Stimulated activated CD4-positive, alpha-beta T cell treated with anti-CD3 and anti-CD28 coated beads, TNF-alpha, amount 100 ng/mL, for 48 hours (primary cell): ENCODE measurements around the gene NAT8L.

Experiments
- DNase-seq, 3 donors: peaks; one replicate each; pipeline ENCODE4 v3.0.0-alpha.2; 2020; ENCODE audit warnings: low read depth in 3 of 3

NAT8L gene

DNA sequence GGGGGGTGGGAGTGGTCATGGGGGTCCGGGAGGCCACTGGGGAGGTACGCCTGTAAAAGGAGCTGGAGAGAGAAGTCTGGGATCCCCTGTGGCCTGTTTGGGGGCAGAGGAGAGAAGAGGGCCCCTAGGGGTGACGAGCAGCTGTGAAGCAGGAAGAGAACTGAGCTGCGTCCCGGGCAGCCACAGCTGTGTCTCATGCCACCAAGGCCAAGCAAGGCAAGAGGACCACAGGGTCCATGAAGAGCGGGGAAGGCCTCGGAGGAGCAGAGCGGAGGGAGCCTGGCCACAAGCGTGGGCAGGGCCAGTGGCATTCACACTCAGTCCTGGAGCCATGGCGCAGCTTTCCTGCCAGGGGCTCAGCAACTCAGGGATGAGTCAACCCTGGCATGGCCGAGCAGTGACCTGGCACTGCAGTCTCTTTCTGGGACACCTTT, 13.6 kb upstream of the NAT8L start:
- DNase-seq, result no peak

DNA sequence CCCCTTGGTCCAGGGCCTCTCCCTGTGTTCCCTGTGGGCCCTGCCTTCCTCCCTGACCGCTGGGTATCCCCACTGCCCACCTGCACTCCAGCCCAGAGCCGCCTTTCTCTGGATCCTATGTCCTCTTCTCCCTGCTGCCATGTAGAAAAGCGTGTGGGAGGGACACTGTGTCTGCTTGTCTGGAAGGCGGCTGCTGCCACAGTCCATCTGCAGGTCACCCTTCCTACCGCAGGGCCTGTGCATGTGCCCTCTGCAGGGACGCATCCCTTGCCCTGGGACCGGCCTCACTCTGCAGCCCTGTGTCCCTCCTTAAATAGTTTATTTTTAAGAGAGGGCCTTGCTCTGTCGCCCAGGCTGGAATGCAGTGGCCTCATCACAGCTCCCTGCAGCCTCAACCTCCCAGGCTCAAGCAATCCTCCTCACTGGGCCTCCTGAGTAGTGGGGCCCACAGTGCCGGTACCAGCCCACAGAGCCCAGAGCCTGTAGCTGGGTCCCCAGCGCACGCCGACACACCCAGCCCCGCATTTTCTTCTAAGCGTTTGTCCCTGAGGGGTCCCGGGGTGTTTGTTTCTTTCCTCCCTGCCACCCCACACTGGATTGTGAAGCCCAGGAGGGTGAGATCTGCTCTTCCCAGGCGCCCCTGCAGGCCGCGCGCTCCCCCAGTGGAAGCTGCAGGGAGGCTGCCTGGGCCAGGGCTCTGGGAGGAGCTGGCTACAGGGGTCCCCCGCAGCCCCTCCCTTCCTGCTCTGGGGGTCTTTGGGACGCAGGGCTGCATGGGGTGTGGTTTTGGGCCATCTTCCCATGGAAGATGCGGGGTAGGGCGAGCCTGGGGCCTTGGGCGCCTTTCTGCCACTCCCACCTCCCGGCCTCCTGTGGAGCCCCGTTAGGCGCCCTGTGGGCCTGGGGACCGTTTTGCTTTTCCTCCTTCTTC, 12.8 kb upstream of the NAT8L start:
- DNase-seq, result no peak

DNA sequence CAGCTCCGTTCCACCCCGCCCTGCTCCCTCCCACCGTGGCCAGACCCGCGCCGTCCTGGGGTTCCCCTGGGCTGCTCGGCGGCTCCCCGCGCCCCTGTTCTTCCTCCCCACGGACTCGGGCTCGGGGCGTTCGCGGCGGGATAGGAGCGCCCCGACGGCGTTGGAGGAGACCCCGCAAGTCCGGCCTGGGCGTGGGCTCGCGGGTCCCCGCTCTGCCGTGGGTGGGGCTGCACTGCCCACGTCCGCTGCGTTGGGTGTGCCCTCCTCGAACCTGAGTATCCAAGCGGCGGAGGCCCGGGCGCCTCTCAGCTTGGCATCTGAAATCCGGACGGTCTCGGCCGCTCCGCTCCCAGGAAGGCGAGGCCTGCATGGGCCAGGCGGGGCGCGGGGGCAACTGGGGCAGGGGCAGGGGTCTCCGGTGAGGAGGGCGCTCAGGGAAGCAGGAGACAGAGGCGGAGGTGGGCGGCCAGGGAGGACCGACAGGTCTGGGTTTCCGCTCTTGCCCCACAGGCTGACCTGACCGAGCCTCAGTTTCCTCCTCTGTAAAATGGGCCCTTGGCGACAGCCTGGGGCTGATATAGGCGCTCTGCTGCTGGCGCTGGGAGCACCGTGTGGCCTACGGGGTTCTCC, 12.0 kb upstream of the NAT8L start:
- no peak for DNase-seq

DNA sequence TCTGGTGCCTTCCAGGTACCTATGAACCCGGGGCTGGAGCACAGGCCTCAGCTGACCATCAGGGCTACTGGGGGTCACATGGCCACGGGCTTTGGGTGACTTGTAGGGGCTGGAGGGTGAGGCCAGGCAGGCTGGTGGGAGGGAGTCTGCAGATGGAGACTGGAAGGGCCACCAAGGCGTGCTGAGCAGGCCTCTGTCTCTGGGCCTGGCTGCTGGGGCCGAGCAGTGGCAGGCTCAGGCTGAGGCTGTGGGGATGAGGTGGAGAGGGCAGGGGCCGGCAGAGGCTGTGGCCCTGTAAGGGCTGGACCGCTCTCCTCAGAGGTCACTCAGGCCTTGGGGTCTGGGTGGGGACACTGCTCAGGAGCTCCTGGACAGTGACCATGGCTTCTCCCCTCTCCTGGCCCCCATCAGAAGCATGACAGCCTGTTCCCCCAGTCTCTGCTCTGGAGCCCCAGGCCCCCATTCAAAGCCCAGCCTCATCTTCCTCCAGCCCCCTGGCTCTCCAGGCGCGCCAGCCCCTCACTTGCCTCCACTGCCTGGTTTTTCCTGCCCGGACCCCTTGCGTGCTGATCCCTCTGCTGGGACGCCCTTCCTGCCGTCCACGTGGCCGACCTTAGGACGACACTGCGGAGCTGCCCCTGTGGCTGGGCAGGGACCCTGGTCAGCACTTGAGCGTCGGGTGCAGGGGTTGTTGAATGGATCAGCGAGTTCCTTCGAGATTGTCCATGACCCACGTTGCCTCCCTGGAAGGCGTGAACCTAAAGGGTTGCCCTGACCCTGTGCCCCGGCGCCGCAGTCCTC, 11.1 kb upstream of the NAT8L start:
- no peak for DNase-seq

DNA sequence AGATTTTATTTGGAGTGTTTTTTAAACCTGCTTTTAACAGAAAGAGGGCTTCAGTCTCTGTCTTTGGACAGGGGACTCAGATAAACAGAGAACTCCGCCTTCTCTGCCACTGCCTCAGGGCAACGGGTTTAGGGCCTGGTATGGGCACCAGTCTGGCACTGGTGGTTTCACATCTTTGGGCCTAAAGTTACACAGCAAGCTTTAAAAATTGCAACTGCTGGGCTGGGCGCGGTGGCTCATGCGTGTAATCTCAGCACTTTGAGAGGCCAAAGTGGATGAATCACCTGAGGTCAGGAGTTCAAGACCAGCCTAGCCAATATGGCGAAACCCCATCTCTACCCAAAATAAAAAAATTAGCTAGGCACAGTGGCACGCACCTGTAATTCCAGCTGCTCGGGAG, 10.3 kb upstream of the NAT8L start:
- DNase-seq, result no peak

DNA sequence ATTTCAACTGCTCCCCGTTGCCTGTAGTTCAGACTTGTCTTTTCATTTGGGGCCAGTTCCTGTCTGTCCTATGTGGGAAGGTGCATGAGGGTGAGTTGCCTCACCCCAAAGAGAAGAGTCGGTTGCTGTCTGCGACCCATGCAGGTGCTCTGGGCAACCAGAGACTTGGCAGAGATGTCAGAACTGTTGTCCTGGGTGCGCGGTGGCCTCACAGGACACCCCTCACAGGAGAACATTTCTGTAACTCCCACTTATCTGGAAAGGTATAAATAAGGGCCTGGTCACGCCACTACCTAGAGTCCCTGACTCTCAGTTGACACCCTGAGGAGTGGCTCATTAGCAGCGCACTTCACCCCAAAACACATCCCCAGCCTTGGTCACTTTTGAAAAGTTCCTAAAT, 9.7 kb upstream of the NAT8L start:
- DNase-seq, result no peak

DNA sequence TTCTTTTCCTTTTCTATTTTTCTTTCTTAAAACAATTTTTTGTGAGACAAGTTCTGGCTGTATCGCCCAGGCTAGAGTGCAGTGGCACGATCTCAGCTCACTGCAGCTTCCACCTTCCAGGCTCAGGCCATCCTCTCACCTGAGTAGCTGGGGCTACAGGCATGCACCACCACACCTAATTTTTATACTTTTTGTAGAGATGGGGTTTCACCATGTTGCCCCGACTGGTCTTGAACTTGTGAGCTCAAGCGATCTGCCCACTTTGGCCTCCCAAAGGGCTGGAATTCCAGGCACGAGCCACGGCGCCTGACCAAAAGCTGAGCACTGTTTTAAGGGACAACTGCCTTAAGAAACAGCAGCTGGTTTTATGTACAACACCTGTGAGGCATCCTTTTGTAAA, 9.3 kb upstream of the NAT8L start:
- DNase-seq, result no peak

DNA sequence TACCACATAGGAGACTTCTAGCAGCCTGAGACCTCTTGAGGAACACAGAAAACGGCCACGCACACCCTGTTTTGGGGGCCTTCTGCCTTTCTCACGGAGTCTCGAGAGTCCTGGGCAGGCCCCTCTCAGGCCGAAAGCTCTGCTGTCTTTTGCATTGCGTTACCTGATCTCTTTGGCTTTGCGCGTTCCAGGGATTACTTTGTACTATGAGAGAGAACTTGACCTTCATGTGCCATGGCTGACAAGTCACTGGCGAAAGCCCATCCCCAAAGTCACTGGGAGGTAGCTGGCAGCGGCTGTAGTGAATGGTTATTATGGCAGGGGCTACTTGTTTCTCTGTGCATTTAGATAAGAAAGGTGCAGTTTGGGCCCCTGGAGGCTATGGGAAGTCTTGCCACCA, 8.0 kb upstream of the NAT8L start:
- DNase-seq, result no peak

DNA sequence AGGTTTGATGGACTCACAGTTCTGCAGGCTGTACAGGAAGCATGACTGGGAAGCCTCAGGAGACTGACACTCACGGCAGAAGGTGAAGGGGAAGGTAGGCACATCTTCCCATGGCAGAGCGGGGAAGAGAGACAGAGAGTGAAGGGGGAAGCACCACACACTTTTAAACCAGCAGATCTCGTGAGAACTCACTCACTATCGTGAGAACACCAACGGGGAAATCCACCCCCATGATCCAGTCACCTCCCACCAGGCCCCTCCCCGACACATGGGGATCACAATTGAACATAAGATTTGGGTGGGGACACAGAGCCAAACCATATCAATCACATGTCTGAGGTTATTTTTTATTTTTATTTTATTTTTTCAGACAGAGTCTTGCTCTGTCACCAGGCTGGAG, 4.9 kb upstream of the NAT8L start:
- no peak for DNase-seq

DNA sequence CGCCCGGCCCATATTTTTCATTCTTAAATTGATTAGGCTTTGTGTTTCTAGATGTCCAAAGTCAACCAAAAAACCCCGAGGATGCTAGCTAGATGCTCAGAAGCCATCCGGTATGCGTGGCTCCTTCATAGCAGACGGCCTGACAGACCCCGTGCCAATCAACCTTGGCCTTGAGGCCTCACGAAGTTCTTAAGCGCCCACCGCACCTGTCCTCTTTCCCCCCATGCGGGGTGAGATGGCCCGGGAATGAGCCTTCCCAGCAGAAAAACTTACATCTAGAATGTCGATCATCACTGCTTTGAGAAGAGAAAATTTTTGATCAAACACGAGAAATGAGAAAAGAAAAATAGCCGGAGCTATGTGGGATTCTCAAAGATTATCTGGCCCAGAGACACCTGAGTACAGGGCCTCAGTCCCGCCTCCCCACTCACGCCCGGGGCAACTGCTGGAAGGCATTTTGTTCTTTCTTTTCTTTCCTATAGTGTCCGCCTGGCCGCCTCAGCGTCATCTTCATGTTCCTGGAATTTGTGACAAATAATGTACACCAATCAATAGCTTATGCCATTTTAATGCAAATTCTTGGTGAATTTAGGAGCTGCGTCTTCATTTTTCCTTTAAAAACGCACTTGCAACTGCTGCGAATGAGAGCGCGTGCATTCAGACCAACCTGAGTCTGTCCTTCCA, 1.6 kb upstream of the NAT8L start:
- DNase-seq, result no peak

DNA sequence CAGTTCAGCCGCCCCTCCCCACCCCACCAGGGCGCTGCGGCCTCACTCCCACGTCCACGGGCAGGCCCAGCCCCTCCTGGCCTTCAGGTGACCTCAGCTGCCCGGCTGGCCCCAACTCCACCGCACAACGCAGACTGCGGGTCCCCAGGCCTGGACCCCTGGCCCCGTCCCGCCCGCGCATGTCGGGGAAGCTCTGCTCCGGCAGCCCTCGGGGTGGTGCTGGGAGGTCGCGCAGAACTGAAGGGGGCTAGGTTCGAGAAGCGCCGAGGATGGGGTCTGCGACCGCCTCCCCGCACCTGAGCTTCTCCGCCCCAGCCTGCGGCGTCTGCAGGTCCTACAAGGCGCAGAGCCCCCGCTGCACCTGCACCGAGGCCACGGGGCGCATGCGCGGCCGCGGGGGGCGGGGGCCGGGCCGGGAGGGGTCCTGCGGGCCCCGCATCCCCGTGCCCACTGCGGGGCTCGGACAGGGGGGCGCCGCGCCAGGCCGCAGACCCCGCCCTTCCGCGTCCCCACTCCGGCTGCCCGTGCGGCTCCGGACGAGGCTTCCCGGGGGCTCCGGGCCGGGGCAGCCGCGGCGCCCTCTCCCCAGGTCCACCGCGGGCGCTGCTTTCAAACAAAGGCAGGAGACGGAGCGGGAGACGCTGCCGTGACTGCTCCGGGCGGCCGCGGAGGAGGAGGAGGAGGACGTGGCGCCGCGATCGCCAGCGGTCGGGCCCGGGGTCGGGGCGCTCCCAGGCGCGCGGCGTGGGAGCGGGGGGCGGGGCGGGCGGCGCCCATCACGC, 672 bp upstream of the NAT8L start:
- DNase-seq, result no peak

DNA sequence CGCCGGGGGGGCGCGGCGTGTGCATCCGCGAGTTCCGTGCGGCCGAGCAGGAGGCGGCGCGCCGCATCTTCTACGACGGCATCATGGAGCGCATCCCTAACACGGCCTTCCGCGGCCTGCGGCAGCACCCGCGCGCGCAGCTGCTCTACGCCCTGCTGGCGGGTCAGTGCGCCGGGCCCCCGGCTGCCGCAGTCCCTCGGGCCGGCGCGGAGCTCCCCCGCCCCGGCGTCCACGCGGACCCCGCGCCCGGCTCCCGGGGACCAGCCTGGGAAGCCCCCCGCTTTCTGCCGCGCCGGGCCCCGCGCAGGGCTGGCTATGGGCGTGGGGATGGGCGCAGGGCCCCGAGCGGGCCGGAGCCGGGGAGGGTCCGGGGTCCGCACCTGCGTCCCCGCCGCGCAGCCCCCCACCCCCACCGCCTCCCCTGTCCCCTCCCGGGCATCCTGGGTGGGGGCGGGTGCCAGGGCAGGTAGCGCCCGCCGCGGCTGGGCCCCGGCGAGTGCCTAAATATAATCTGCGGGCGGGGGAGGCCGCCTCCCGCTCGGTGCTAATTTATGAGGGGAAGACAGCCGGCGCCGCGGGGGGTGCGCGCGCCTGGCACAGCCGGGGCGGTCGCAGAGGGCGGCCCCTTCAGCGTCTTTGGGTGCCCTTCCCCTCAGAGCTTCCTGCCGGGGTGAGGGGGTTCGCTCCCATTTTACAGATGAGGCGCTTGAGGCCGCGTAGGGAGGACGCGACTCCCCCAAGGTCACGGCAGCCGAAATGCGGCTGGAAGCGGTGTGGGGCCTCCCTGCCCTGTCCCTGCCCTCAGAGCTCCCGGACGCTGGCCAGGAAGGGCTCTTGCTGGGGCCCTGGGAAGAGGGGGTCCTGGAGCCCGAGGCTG, 837 bp downstream of the NAT8L start:
- DNase-seq, result no peak

DNA sequence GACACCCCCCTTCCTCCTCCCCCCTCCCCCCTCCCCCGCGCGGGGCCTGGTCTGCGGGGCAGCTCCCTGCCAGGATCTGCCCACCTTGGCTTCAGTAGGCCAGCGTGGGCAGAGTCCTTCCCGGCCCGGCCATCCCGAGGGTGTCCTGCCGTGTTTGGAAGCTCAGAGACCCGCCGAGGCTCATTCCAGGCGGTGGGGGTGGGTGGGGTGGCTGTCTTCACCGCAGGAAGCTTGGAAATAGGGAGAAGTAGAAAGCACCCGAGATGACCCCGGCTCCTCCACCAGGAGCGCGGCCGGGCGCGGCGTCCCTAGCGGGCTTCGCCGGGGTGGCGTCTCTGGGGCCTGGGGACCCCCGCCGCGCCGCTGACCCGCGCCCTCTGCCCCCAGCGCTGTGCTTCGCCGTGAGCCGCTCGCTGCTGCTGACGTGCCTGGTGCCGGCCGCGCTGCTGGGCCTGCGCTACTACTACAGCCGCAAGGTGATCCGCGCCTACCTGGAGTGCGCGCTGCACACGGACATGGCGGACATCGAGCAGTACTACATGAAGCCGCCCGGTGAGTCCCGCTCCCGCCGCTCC, 1.6 kb downstream of the NAT8L start:
- no peak for DNase-seq

DNA sequence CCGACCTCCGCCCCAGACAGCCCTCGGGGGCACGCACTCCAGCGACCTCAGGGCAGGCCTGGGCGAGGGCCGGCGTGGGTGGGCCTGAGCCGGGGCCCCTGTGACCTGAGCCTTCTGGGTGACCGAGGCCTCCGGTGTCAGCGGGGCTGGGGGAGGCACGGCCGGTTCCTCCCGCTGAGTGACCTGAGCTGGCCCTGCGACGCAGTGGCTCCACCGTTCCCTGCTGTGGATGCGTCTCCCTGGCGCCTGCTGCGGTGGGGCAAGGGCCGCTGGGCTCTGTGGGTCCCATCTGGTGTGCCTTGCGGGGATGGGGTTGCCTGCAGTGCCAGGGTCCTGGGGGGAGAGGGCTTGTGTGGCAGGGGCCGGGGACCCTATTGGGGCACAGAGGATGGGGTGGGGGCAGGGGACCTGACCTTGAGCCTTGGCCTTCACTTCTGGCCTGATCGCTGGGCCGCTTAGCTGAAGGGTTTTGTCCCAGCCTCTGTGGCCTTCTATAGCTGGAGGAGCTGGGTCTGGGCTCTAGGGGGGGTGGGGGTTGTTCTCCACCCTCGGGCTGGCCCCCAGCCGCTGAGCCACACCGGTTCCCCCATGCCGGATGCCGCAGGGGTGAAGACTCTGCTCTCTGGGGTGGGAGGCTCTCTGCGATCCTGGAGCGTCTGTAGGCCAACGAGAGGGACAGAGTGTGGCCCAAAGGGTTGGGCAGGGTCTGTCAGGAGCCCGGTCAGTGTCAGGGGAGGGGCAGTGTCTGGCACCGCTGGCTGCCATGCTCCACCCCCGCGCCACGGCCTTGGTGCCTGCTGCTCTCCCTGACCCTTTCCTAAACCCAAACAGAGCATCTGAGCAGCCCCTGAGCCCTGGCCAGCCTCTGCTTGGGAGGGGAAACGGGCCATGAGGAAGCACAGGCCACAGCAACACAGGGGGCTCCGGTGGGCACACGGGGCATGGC, 2.3 kb downstream of the NAT8L start:
- no peak for DNase-seq

DNA sequence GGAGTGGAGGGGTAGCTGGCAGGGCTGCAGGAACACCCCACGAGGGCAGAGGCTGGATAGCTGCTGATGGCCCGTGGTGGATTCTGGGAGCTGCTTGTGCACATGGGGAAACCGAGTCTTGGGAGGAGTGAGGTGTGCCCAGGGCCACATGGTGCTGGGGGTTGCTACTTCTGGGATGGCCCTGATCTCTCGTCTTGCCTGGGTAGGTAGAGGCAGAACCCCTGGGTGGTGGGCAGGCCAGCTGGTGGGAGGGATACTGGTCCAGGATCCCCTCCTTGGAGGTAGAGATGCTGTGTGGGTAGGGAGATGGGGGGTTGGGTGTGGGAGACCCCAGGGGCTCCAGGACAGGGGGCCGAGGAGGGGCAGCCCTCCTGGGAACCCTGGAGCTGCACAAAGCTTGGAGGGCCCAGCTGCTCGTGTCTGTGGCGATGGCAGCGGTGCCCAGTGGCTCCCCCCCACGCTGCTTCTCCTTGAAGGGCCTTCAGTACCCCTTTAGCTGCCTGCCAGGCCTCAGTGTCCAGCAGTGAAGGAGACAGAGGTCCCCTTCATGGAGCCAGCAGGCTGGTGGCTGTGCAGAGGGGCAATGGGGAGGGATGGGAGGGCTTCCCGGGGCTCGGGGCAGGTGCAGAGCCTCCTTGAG, 3.2 kb downstream of the NAT8L start:
- DNase-seq, result no peak

DNA sequence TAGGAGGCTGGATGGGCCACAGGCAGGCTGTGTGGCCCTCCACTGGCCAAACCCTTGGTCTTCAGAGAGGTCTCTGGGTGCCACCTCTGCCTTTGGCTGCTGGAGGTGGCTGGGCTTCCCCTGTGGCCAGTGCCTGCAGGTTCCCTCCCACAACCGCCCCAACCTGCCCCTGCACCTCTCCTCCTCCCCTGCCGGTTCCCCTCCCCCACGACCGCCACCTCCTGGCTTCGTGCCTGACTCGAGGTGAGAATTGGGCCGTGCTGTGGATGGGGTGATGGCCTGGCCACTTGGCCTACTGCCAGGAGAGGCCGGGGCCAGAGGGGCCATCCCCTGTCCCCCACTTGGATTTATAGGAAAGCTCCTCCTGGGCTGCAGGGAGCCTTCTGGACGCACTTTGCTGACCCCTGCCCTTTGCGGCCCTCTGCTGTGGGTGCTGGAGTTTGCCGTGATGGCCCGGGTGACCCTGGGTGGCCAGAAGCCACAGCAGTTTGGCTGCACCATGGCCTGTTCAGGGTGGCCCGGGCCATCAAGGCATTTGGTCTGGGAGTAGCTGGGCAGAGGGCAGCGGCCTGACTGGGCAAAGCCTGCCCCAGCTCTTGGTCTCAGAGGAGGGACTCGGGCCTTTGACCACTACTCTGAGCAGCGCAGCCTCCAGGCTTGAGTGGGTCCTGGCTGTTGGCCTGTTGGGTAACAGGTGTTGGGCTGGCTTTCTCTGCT, 3.8 kb downstream of the NAT8L start:
- DNase-seq, result no peak

DNA sequence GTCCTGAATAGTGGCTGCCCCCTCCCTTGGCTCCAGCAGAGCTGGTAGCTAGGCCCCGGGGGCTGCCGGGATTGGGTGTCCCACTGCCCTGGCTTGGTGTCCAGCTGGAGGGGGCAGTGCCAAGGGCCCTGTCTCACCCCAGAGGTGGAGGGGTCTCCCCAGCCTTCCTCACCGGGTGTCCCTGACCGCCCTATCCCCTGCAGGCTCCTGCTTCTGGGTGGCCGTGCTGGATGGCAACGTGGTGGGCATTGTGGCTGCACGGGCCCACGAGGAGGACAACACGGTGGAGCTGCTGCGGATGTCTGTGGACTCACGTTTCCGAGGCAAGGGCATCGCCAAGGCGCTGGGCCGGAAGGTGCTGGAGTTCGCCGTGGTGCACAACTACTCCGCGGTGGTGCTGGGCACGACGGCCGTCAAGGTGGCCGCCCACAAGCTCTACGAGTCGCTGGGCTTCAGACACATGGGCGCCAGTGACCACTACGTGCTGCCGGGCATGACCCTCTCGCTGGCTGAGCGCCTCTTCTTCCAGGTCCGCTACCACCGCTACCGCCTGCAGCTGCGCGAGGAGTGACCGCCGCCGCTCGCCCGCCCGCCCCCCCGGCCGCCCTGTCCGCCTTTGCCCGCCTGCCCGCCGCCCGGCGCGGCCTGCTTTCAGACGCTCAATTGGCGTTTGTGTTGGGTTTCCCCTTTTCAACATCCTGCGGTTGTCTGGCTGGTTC, 4.6 kb downstream of the NAT8L start:
- DNase-seq, result no peak
